PFSK-1 (cell line): ENCODE data around the gene DNPEP.

Source experiments
- FOXP2 ChIP-seq: optimal IDR thresholded peaks from 2 replicates; pipeline ENCODE3; 2011; ENCODE audit warnings: borderline replicate concordance, control low read depth, inconsistent platforms; ENCODE audit not compliant: insufficient read depth; ENCODE audit errors: extremely low read length, extremely low read depth
- POLR2AphosphoS5 ChIP-seq: IDR thresholded peaks from 2 replicates; pipeline ENCODE4 v1.6.1; 2012; ENCODE audit warnings: low read depth, mild to moderate bottlenecking, control low read depth, low read length, moderate library complexity
- REST ChIP-seq, 2 experiments: IDR thresholded peaks; 2 replicates each; pipeline versions ENCODE4 v1.6.1 to v1.8.0; 2011 to 2012; ENCODE audit warnings: low read depth in 2 of 2, low read length in 2 of 2, control low read depth in 1 of 2, inconsistent platforms in 1 of 2, mild to moderate bottlenecking in 1 of 2, moderate library complexity in 1 of 2; ENCODE audit not compliant: insufficient read depth in 1 of 2
- SIN3A ChIP-seq: IDR thresholded peaks from 2 replicates; pipeline ENCODE4 v1.6.1; 2012; ENCODE audit warnings: mild to moderate bottlenecking, low read length, moderate library complexity, borderline replicate concordance; ENCODE audit not compliant: insufficient read depth
- TAF1 ChIP-seq: IDR thresholded peaks from 2 replicates; pipeline ENCODE4 v1.6.1; 2012; ENCODE audit warnings: low read length, control low read depth, borderline replicate concordance; ENCODE audit not compliant: insufficient read depth

DNPEP gene

GRCh38 chr2:219404954-219405353 lies 17.2 kb upstream of the DNPEP start:
- TF ChIP-seq POLR2AphosphoS5 (no peak), FOXP2 (no peak), TAF1 (no peak), SIN3A (no peak), REST (IDR thresholded peaks at IDR 0.05; ENCODE audit: insufficient read depth in 1 of 2, low read depth in 2 of 2, low read length in 2 of 2) (no peak)

GRCh38 chr2:219404291-219404910 lies 16.7 kb upstream of the DNPEP start:
- no peak for TF ChIP-seq POLR2AphosphoS5
- no peak for TF ChIP-seq TAF1
- no peak for TF ChIP-seq SIN3A
- no peak for TF ChIP-seq FOXP2
- TF ChIP-seq REST (IDR thresholded peaks at IDR 0.05; ENCODE audit: insufficient read depth in 1 of 2, low read depth in 2 of 2, low read length in 2 of 2) = no peak

GRCh38 chr2:219403861-219404260 lies 16.1 kb upstream of the DNPEP start:
- TF ChIP-seq FOXP2 (no peak), POLR2AphosphoS5 (no peak), SIN3A (no peak), TAF1 (no peak), REST (IDR thresholded peaks at IDR 0.05; ENCODE audit: insufficient read depth in 1 of 2, low read depth in 2 of 2, low read length in 2 of 2) (no peak)

GRCh38 chr2:219402665-219403515 lies 15.2 kb upstream of the DNPEP start:
- TF ChIP-seq POLR2AphosphoS5 (no peak), SIN3A (no peak), TAF1 (no peak), REST (IDR thresholded peaks at IDR 0.05; ENCODE audit: insufficient read depth in 1 of 2, low read depth in 2 of 2, low read length in 2 of 2) (no peak), FOXP2 (no peak)
